H1 (cell line): Measurements from ENCODE around the gene CUL4A. TPM values are rescaled to one million over a fixed set of nuclear protein-coding genes. Genes with fewer than 3 reads are reported as not detected.

Source experiments
- CHD1 ChIP-seq: IDR thresholded peaks from 2 replicates; pipeline ENCODE4 v1.6.1; 2012; ENCODE audit warnings: low read depth, low read length, improper control_type of control experiment
- CHD2 ChIP-seq: IDR thresholded peaks from 2 replicates; pipeline ENCODE4 v1.6.1; 2012; ENCODE audit warnings: low read length, improper control_type of control experiment
- FOSL1 ChIP-seq: IDR thresholded peaks from 2 replicates; pipeline ENCODE4 v1.6.1; 2011; ENCODE audit warnings: mild to moderate bottlenecking, low read depth, low read length, moderate library complexity; ENCODE audit not compliant: insufficient read depth
- HDAC6 ChIP-seq: IDR thresholded peaks from one replicate; pipeline ENCODE4 v1.7.1; 2012; ENCODE audit warnings: low read depth, mild to moderate bottlenecking, inconsistent platforms, low read length, moderate library complexity
- KDM1A ChIP-seq: fragments of 200-600, 300-600 bp; sonication (generic); IDR thresholded peaks from 2 replicates; pipeline ENCODE4 v1.7.1; 2016; ENCODE audit warnings: mild to moderate bottlenecking, low read length, borderline replicate concordance
- KDM5A ChIP-seq: fragments of 200-600 bp; IDR thresholded peaks from 2 replicates; pipeline ENCODE4 v1.7.1; 2012; ENCODE audit warnings: mild to moderate bottlenecking, low read length, inconsistent platforms, mixed read lengths
- MAFK ChIP-seq: IDR thresholded peaks from 2 replicates; pipeline ENCODE4 v1.6.1; 2012; ENCODE audit warnings: low read depth, mild to moderate bottlenecking, improper control_type of control experiment, low read length
- NANOG ChIP-seq: IDR thresholded peaks from 2 replicates; pipeline ENCODE4 v1.6.1; 2011; ENCODE audit warnings: low read length, low read depth, mild to moderate bottlenecking, inconsistent platforms; ENCODE audit not compliant: insufficient read depth, poor library complexity, severe bottlenecking
- POLR2A ChIP-seq, 2 experiments: IDR thresholded peaks; 1 replicate in 1 of 2; 2 replicates in 1 of 2; pipeline ENCODE4 v1.6.1; 2011; ENCODE audit warnings: low read depth in 2 of 2, low read length in 2 of 2, mild to moderate bottlenecking in 2 of 2; ENCODE audit errors: control extremely low read depth in 1 of 2
- POLR2AphosphoS5 ChIP-seq: IDR thresholded peaks from 2 replicates; pipeline ENCODE4 v1.6.1; 2011; ENCODE audit warnings: low read depth, low read length
- TEAD4 ChIP-seq: IDR thresholded peaks from 2 replicates; pipeline ENCODE4 v1.6.1; 2012; ENCODE audit warnings: low read depth, low read length, inconsistent platforms, mixed read lengths
- polyA plus RNA-seq, 7 experiments: library from polyadenylated mRNA; depleted of rRNA in 3 of 7; stranded (reverse) in 5 of 7; unstranded in 2 of 7; fragments of >200 nt in 5 of 7; fragments of 200-250 nt in 2 of 7; gene quantifications; 1 replicate in 5 of 7; 2 replicates in 1 of 7; 4 replicates in 1 of 7; pipeline versions ENCODE4 v1.2.1 to v1.2.3, GENCODE V29; 2011 to 2013; ENCODE audit warnings: missing spikeins in 2 of 7, mixed read lengths in 2 of 7
- total RNA-seq: library from RNA; stranded (reverse); fragmentation: NEBNext Ultra II Directional; extraction: Animal tissue kit (Norgen Biotek cat#: 25700); gene quantifications from 2 replicates; pipeline ENCODE4 v1.2.1, GENCODE V29; 2021
- TF ChIP-seq, protein P1 (sequence below): fragments of 300-600 bp; sonication (generic); IDR thresholded peaks from 2 replicates; pipeline ENCODE4 v1.7.1; 2012; ENCODE audit warnings: low read length, moderate library complexity, mild to moderate bottlenecking, inconsistent platforms; ENCODE audit not compliant: insufficient replicate concordance
- TF ChIP-seq, protein P2 (sequence below): IDR thresholded peaks from 2 replicates; pipeline ENCODE4 v1.6.1; 2012; ENCODE audit warnings: inconsistent platforms

CUL4A gene
- total and polyA plus RNA-seq, 2 of the 8 experiments (the other 6 are each of a cell fraction or from before 2014, with no cell fraction given): 54.7 to 101 TPM

DNA sequence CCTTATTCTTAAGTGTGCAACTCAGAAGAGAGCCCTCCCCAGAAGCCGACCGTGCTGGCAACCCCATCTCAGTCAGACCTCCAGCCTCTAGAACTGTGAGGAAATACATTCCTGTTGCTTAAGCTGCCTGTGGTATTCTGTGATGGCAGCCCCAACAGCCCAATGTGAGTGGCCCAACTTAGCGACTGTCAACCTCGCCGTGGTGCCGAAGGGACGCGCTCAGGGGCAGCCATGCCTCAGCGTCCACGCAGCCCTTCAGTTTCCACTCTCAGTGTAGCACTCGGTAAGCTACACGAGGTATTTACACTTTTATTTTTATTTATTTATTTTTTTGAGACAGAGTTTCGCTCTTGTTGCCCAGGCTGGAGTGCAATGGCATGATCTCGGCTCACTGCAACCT lies 32.6 kb upstream of the CUL4A start (continued):
- TF ChIP-seq, protein P1, sequence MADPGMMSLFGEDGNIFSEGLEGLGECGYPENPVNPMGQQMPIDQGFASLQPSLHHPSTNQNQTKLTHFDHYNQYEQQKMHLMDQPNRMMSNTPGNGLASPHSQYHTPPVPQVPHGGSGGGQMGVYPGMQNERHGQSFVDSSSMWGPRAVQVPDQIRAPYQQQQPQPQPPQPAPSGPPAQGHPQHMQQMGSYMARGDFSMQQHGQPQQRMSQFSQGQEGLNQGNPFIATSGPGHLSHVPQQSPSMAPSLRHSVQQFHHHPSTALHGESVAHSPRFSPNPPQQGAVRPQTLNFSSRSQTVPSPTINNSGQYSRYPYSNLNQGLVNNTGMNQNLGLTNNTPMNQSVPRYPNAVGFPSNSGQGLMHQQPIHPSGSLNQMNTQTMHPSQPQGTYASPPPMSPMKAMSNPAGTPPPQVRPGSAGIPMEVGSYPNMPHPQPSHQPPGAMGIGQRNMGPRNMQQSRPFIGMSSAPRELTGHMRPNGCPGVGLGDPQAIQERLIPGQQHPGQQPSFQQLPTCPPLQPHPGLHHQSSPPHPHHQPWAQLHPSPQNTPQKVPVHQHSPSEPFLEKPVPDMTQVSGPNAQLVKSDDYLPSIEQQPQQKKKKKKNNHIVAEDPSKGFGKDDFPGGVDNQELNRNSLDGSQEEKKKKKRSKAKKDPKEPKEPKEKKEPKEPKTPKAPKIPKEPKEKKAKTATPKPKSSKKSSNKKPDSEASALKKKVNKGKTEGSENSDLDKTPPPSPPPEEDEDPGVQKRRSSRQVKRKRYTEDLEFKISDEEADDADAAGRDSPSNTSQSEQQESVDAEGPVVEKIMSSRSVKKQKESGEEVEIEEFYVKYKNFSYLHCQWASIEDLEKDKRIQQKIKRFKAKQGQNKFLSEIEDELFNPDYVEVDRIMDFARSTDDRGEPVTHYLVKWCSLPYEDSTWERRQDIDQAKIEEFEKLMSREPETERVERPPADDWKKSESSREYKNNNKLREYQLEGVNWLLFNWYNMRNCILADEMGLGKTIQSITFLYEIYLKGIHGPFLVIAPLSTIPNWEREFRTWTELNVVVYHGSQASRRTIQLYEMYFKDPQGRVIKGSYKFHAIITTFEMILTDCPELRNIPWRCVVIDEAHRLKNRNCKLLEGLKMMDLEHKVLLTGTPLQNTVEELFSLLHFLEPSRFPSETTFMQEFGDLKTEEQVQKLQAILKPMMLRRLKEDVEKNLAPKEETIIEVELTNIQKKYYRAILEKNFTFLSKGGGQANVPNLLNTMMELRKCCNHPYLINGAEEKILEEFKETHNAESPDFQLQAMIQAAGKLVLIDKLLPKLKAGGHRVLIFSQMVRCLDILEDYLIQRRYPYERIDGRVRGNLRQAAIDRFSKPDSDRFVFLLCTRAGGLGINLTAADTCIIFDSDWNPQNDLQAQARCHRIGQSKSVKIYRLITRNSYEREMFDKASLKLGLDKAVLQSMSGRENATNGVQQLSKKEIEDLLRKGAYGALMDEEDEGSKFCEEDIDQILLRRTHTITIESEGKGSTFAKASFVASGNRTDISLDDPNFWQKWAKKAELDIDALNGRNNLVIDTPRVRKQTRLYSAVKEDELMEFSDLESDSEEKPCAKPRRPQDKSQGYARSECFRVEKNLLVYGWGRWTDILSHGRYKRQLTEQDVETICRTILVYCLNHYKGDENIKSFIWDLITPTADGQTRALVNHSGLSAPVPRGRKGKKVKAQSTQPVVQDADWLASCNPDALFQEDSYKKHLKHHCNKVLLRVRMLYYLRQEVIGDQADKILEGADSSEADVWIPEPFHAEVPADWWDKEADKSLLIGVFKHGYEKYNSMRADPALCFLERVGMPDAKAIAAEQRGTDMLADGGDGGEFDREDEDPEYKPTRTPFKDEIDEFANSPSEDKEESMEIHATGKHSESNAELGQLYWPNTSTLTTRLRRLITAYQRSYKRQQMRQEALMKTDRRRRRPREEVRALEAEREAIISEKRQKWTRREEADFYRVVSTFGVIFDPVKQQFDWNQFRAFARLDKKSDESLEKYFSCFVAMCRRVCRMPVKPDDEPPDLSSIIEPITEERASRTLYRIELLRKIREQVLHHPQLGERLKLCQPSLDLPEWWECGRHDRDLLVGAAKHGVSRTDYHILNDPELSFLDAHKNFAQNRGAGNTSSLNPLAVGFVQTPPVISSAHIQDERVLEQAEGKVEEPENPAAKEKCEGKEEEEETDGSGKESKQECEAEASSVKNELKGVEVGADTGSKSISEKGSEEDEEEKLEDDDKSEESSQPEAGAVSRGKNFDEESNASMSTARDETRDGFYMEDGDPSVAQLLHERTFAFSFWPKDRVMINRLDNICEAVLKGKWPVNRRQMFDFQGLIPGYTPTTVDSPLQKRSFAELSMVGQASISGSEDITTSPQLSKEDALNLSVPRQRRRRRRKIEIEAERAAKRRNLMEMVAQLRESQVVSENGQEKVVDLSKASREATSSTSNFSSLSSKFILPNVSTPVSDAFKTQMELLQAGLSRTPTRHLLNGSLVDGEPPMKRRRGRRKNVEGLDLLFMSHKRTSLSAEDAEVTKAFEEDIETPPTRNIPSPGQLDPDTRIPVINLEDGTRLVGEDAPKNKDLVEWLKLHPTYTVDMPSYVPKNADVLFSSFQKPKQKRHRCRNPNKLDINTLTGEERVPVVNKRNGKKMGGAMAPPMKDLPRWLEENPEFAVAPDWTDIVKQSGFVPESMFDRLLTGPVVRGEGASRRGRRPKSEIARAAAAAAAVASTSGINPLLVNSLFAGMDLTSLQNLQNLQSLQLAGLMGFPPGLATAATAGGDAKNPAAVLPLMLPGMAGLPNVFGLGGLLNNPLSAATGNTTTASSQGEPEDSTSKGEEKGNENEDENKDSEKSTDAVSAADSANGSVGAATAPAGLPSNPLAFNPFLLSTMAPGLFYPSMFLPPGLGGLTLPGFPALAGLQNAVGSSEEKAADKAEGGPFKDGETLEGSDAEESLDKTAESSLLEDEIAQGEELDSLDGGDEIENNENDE: no peak
- no peak for TF ChIP-seq TEAD4
- no peak for TF ChIP-seq KDM1A
- no peak for TF ChIP-seq MAFK
- no peak for TF ChIP-seq NANOG
- TF ChIP-seq, protein P2, sequence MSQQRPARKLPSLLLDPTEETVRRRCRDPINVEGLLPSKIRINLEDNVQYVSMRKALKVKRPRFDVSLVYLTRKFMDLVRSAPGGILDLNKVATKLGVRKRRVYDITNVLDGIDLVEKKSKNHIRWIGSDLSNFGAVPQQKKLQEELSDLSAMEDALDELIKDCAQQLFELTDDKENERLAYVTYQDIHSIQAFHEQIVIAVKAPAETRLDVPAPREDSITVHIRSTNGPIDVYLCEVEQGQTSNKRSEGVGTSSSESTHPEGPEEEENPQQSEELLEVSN: no peak
- no peak for TF ChIP-seq FOSL1
- no peak for TF ChIP-seq POLR2A (IDR thresholded peaks at IDR 0.05; ENCODE audit: control extremely low read depth in 1 of 2, low read depth in 2 of 2, low read length in 2 of 2)
- TF ChIP-seq CHD2: no peak
- no peak for TF ChIP-seq HDAC6
- no peak for TF ChIP-seq KDM5A
- no peak for TF ChIP-seq CHD1
- no peak for TF ChIP-seq POLR2AphosphoS5
